PC-3 (cell line): ENCODE data around the gene CORO2B. TPM values are rescaled to one million over a fixed set of nuclear protein-coding genes. Genes with fewer than 3 reads are reported as not detected.

Experiments
- ATAC-seq: fragments of 200-7000 bp; cut with Tn5 transposase; 2 replicates; pipeline ENCODE4 v1.9.1; 2020; ENCODE audit warnings: mild to moderate bottlenecking, moderate library complexity
- BruUV-seq: library from RNA; stranded (reverse); fragments of 400-500 nt; replicated peaks from 2 replicates; lab custom pipeline; 2021; lab: Mats Ljungman, UMichigan
- CTCF ChIA-PET: fragments of 300-600 bp; sonication (Branson Sonifier 250); formaldehyde crosslinking; loops from one replicate; lab custom pipeline; 2022; ENCODE audit warnings: antibody characterized with exemption; lab: Charles Lee
- POLR2A ChIA-PET: fragments of 300-600 bp; sonication (Branson Sonifier 250); formaldehyde crosslinking; loops from one replicate; lab custom pipeline; 2022; ENCODE audit warnings: antibody characterized with exemption; ENCODE audit not compliant: unreplicated experiment; lab: Charles Lee
- DNase-seq: peaks from one replicate; pipeline ENCODE4 v3.0.0-alpha.2; 2015
- H2AFZ ChIP-seq: fragments of 300-600 bp; sonication (generic); 2 replicates; pipeline ENCODE4 v1.6.0; 2016; ENCODE audit warnings: antibody characterized with exemption, low read length
- H3F3A ChIP-seq: fragments of 300-600 bp; sonication (generic); one replicate; pipeline ENCODE4 v1.6.0; 2017; ENCODE audit warnings: antibody characterized with exemption, low read length, control low read depth, mild to moderate bottlenecking; ENCODE audit not compliant: unreplicated experiment
- H3K27ac ChIP-seq: fragments of 300-600 bp; sonication (generic); 2 replicates; pipeline ENCODE4 v1.5.1; 2016; ENCODE audit warnings: mild to moderate bottlenecking, low read length
- H3K27me3 ChIP-seq: fragments of 300-600 bp; sonication (generic); 2 replicates; pipeline ENCODE4 v1.6.1; 2016; ENCODE audit warnings: low read length, mixed read lengths
- H3K36me3 ChIP-seq: fragments of 300-600 bp; sonication (generic); 2 replicates; pipeline ENCODE4 v1.6.1; 2016; ENCODE audit warnings: low read depth, mixed run types, low read length, mixed read lengths
- H3K4me1 ChIP-seq: fragments of 300-600 bp; sonication (generic); 2 replicates; pipeline ENCODE4 v1.5.1; 2016; ENCODE audit warnings: low read length; ENCODE audit not compliant: insufficient read depth
- H3K4me2 ChIP-seq: fragments of 300-600 bp; sonication (generic); 2 replicates; pipeline ENCODE4 v1.6.0; 2016; ENCODE audit warnings: low read length
- H3K4me3 ChIP-seq: fragments of 300-600 bp; sonication (generic); 2 replicates; pipeline ENCODE4 v1.5.1; 2016; ENCODE audit warnings: mild to moderate bottlenecking, low read length, mixed read lengths
- H3K79me2 ChIP-seq: fragments of 300-600 bp; sonication (generic); 2 replicates; pipeline ENCODE4 v1.6.1; 2017; ENCODE audit warnings: low read length, mixed read lengths
- H3K9ac ChIP-seq: fragments of 300-600 bp; sonication (generic); 2 replicates; pipeline ENCODE4 v1.6.0; 2016; ENCODE audit warnings: mild to moderate bottlenecking, low read length
- H3K9me2 ChIP-seq: fragments of 300-600 bp; sonication (generic); replicated peaks from 2 replicates; pipeline ENCODE4 v1.6.1; 2016; ENCODE audit warnings: mixed run types, low read length, mixed read lengths
- H3K9me3 ChIP-seq: fragments of 300-600 bp; sonication (generic); 2 replicates; pipeline ENCODE4 v1.6.1; 2016; ENCODE audit warnings: low read length, mixed read lengths
- H4K20me1 ChIP-seq: fragments of 300-600 bp; sonication (generic); 2 replicates; pipeline ENCODE4 v1.6.1; 2016; ENCODE audit warnings: low read length, mixed read lengths
- CTCF ChIP-seq: fragments of 300-600 bp; sonication (generic); conservative IDR thresholded peaks from 2 replicates; pipeline ENCODE4 v1.5.1; 2017; ENCODE audit warnings: antibody characterized with exemption, low read depth, mild to moderate bottlenecking, low read length
- EZH2 ChIP-seq: fragments of 300-600 bp; sonication (generic); IDR thresholded peaks from one replicate; pipeline ENCODE4 v1.6.1; 2017; ENCODE audit warnings: antibody characterized with exemption, mild to moderate bottlenecking, low read length; ENCODE audit not compliant: unreplicated experiment
- EZH2phosphoT487 ChIP-seq: fragments of 300-600 bp; sonication (generic); IDR thresholded peaks from 2 replicates; pipeline ENCODE4 v1.6.1; 2018; ENCODE audit warnings: mild to moderate bottlenecking, antibody characterized with exemption, low read length, borderline replicate concordance
- intact Hi-C: fragments of 100-400 bp; cut with micrococcal nuclease; formaldehyde crosslinking; loops from 2 replicates; pipeline ENCODE4 v1.9.0; 2023
- total RNA-seq: library from RNA; depleted of rRNA; stranded (reverse); fragments of >200 nt; gene quantifications from 2 replicates; pipeline ENCODE4 v1.2.3, GENCODE V29; 2014

Gene CORO2B
- total RNA-seq, 1 experiment from 2014 or later, result 0.66 TPM

DNA sequence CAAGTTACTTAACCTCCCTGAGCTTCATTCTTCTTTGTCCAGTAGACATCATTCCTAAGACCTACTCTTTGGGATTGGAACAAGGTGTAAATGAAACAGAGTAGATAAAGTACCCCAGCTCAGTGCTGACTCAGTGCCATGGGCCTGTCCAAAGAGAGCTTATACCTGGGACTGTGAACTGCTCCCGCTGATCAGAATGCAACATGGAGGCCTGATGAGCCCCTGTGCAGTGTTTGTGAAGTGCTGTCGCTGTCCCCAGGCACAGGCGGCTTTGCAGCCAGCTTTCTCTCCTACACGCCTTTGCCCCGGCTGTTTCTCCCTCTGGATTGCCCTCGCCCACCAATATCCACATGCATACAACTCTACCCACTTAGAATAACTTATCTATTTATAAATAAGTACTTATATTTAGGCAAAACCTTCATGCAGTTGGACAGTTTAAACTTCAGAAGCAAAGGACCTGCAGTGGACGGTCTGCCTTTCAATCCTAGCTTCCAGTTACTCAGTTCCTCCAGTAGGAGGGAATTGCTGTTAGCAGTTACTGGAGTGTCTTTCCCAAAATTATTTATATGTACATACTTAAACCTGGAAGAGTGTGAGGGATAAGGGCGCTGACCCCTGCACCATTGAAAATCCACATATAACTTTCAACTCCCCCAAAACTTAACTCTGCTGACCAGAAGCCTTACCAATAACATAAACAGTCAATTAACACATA lies 80.0 kb downstream of the CORO2B start:
- intact Hi-C loops, result no loop called here
- POLR2A ChIA-PET, result no interaction called here
- Histone ChIP-seq H3K4me3 (no peak overlapping the region), H3K79me2 (no peaks in the 10 kb centered on the region), H3K27me3 (no peaks in the 10 kb centered on the region), H2AFZ (no peak overlapping the region), H3K9me3 (no peaks in the 10 kb centered on the region), H3K9ac (no peak overlapping the region), H3K36me3 (no peaks in the 10 kb centered on the region), H3K9me2 (no peaks in the 10 kb centered on the region), H3K27ac (no peak overlapping the region), H3F3A (no peaks in the 10 kb centered on the region), H4K20me1 (no peaks in the 10 kb centered on the region), H3K4me2 (no peak overlapping the region), H3K4me1 (0 out of 2 replicates have a peak, but pooled peaks cover 5% of the 10 kb centered on the region)
- no peak for ATAC-seq
- CTCF ChIA-PET, result no interaction called here
- DNase-seq, result no peak
- TF ChIP-seq EZH2 (no peak), EZH2phosphoT487 (no peak)
- BruUV-seq, result no TSS peak

GRCh38 chr15:68663526-68663925 lies 84.7 kb downstream of the CORO2B start:
- no peak overlapping the region for H3K9ac ChIP-seq
- no peak overlapping the region for H3K4me3 ChIP-seq
- no peak overlapping the region for H3K4me2 ChIP-seq
- no peaks in the 10 kb centered on the region for H3K36me3 ChIP-seq
- H3K4me1 ChIP-seq, result 0 out of 2 replicates have a peak, but pooled peaks cover 5% of the 10 kb centered on the region
- H3K79me2 ChIP-seq, result no peaks in the 10 kb centered on the region
- no peaks in the 10 kb centered on the region for H3K9me2 ChIP-seq
- ChIA-PET CTCF (interaction anchor here (1.1 kb wide), 1 partner anchor 10 kb away, joined by 4 read pairs; no protein-coding TSS in a partner anchor), POLR2A (no interaction called here)
- no TSS peak for BruUV-seq
- no peaks in the 10 kb centered on the region for H3F3A ChIP-seq
- H3K27me3 ChIP-seq, result no peaks in the 10 kb centered on the region
- ATAC-seq (no peak), DNase-seq (no peak)
- TF ChIP-seq EZH2phosphoT487 (no peak), CTCF (no peak), EZH2 (no peak)
- no peaks in the 10 kb centered on the region for H4K20me1 ChIP-seq
- no peaks in the 10 kb centered on the region for H3K9me3 ChIP-seq
- H3K27ac ChIP-seq, result no peak overlapping the region
- no peak overlapping the region for H2AFZ ChIP-seq
- intact Hi-C loops, result no loop called here

DNA sequence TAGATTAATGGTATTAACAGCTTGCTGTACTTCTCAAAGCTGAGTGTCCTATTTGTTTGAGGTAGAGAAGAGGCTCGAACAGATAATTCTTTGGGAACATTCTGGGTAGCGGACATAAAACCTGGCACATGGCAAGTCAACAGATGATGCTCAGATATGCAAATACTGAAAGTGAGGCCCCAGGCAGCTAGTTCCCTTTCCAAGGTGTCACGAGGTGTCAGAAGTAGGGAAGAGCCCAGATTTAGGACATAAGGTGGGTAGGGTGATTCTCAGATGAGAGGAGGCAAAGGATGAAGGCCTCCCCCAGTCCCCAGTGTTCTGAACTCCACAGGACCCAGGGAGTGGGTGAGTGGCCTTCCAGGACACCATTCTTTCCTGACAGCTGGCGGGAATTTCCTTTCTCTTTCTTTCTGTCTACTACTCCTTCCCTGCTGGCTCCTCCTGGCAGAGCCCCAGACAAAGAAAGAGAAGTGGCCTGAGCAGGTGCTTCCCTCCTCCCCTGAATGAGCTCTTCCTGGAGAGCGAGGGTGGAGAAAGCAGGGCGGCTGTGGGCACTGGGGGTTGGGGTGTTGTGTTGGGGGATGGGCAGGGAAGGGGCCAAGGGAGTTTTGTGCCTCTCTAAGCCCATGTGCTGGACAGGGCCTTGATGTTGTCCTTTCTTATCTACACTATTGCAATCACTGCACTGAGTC lies 87.5 kb downstream of the CORO2B start:
- H3K9ac ChIP-seq, result no peak overlapping the region
- CTCF ChIA-PET, result no interaction called here
- DNase-seq (no peak), ATAC-seq (no peak)
- intact Hi-C loops, result no loop called here
- no TSS peak for BruUV-seq
- POLR2A ChIA-PET, result no interaction called here
- H3K79me2 ChIP-seq, result no peaks in the 10 kb centered on the region
- no peaks in the 10 kb centered on the region for H3F3A ChIP-seq
- H3K27me3 ChIP-seq, result no peaks in the 10 kb centered on the region
- no peaks in the 10 kb centered on the region for H3K9me3 ChIP-seq
- H2AFZ ChIP-seq, result no peak overlapping the region
- H3K27ac ChIP-seq, result no peak overlapping the region
- H4K20me1 ChIP-seq, result no peaks in the 10 kb centered on the region
- no peak overlapping the region for H3K4me2 ChIP-seq
- TF ChIP-seq EZH2 (no peak), CTCF (no peak), EZH2phosphoT487 (no peak)
- no peak overlapping the region for H3K4me3 ChIP-seq
- no peaks in the 10 kb centered on the region for H3K36me3 ChIP-seq
- H3K9me2 ChIP-seq, result no peaks in the 10 kb centered on the region
- H3K4me1 ChIP-seq, result 0 out of 2 replicates have a peak, but pooled peaks cover 5% of the 10 kb centered on the region
